ENCODE measurements around the gene PRKAR1B.

PRKAR1B gene

DNA sequence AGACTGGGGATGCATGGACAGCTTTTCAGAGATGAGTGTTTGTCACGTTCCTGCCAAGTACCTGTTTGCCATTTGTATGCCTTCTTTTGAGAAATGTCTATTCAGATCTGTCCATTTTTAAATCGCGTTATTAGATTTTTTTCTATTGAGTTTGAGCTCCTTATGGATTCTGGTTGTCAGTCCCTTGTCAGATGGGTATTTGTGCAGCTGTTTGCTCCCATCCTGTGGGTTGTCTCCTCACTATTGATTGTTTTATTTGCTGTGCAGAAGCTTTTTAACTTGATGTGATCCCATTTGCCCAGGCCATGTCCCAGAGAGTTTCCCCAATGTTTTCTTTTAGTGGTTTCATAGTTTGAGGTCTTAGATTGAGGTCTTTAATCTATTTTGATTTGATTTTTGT lies 5.5 kb upstream of the PRKAR1B start:
- no peak overlapping the region for H3K4me2 ChIP-seq
- H3K27ac ChIP-seq, result no peak overlapping the region
- no peak for TF ChIP-seq Cebpa-rat (IDR thresholded peaks at IDR 0.05)
- H3K27me3 ChIP-seq, result no peaks in the 10 kb centered on the region
- H3K4me1 ChIP-seq, result peaks cover 30% of the 10 kb centered on the region
- no peak overlapping the region for H3K9ac ChIP-seq
- no peak overlapping the region for H3K4me3 ChIP-seq
- peaks cover 76% of the 10 kb centered on the region for H3K36me3 ChIP-seq
- peaks cover 26% of the 10 kb centered on the region for H3K9me3 ChIP-seq
- peaks cover 66% of the 10 kb centered on the region for H4K20me1 ChIP-seq

DNA sequence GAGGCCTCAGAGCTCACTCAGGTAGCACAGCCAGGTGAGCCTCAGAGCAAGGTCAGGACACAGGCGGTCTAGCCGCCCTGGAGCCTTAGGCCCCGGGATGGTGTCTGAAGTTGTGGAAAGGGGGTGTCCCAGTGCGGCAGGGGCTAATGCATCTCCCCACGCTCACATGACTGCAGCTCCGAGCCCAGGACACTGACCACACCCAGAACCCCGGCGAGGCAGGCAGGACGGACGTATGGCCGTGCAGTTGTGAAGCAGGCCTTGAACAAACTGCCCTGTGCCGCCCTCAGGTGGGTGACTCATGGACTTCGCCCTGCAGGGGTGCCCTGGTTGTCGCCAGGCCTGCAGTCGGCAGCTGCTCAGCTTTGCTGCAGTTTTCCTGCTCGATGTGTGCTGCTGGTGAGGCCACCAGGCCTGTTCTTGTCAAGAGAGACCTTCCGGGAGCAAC lies 5.0 kb upstream of the PRKAR1B start:
- no peak for TF ChIP-seq Cebpa-rat (IDR thresholded peaks at IDR 0.05)
- H3K9me3 ChIP-seq, result peaks cover 26% of the 10 kb centered on the region
- H4K20me1 ChIP-seq, result peaks cover 61% of the 10 kb centered on the region
- H3K9ac ChIP-seq, result no peak overlapping the region
- no peaks in the 10 kb centered on the region for H3K27me3 ChIP-seq
- H3K4me3 ChIP-seq, result no peak overlapping the region
- H3K27ac ChIP-seq, result no peak overlapping the region
- H3K4me2 ChIP-seq, result no peak overlapping the region
- peaks cover 73% of the 10 kb centered on the region for H3K36me3 ChIP-seq
- peaks cover 30% of the 10 kb centered on the region for H3K4me1 ChIP-seq

DNA sequence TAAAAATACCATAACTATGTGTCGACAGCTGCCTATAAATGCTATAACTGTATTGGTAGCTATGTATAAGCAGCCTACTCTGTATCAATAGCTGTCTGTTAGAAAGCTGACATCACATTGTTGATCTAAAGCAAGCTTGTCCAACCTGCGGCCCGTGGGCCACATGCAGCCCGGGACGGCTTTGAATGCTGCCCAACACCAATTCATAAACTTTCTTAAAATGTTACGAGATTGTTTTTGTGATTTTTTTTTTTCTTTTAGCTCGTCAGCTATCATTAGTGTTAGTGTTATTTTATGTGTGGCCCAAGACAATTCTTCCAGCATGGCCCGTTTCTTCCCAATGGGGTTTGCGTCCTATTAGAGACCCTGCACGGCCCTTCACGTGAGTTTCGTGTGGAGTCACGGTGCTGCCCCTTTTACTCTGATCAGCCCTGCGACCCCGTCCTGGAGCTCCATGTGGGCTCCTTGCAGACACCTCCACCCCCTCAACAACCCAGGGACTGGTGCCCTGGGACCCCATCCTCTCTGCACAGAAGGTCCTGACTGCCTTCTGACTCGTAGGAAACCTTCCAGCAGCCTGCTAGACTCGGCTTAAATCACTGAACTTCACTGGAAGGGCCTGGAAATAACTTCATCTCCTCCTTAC lies 4.5 kb upstream of the PRKAR1B start:
- H3K36me3 ChIP-seq, result peaks cover 73% of the 10 kb centered on the region
- peaks cover 26% of the 10 kb centered on the region for H3K9me3 ChIP-seq
- TF ChIP-seq Cebpa-rat (IDR thresholded peaks at IDR 0.05), result no peak
- no peak overlapping the region for H3K27ac ChIP-seq
- peaks cover 57% of the 10 kb centered on the region for H4K20me1 ChIP-seq
- no peak overlapping the region for H3K9ac ChIP-seq
- no peak overlapping the region for H3K4me3 ChIP-seq
- no peak overlapping the region for H3K4me2 ChIP-seq
- peaks cover 26% of the 10 kb centered on the region for H3K4me1 ChIP-seq
- H3K27me3 ChIP-seq, result no peaks in the 10 kb centered on the region

DNA sequence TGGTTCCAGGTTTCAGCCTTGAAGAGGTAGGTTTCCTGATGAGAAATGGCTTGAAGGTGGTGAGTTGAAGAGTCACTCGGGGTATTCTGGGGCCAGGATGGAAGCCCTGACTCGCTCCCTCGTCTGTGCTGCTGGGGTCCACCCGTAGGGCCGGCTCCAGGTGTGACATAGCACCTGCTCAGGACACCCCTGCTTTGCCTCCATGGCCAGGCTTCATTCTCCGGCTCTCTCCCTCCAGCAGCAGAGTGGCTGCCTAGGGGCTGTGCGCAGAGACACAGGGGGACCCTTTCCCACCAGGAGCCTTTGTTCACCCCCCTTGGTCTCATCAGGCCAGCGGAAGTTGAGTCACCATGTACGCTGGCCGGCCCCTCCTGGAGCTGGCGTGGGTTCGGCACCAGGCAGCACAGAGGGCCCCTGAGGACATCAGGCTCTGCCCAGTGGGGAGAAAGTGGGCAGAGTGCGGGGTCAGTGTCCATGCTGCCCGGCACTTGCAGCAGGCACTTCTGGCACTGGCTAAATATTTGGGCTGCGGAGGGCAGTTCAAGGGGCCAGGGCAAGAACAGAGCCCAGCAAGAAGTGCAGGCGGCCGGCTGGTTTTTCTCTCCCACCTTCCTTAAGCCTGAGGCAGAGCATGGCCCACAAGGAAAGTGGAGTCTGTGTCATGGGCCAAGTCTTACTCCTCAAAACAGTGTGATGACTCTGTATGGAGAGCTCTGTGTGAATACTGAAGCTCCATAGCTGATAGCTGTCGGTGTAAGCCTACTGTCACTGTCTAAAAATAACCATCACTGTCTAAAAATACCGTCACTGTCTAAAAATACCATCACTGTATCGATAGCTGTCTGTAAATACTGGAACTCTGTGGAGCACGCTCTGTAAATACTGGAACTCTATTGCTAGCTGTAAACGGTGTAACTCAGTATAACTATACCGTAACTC lies 3.7 kb upstream of the PRKAR1B start:
- H3K4me3 ChIP-seq, result no peak overlapping the region

DNA sequence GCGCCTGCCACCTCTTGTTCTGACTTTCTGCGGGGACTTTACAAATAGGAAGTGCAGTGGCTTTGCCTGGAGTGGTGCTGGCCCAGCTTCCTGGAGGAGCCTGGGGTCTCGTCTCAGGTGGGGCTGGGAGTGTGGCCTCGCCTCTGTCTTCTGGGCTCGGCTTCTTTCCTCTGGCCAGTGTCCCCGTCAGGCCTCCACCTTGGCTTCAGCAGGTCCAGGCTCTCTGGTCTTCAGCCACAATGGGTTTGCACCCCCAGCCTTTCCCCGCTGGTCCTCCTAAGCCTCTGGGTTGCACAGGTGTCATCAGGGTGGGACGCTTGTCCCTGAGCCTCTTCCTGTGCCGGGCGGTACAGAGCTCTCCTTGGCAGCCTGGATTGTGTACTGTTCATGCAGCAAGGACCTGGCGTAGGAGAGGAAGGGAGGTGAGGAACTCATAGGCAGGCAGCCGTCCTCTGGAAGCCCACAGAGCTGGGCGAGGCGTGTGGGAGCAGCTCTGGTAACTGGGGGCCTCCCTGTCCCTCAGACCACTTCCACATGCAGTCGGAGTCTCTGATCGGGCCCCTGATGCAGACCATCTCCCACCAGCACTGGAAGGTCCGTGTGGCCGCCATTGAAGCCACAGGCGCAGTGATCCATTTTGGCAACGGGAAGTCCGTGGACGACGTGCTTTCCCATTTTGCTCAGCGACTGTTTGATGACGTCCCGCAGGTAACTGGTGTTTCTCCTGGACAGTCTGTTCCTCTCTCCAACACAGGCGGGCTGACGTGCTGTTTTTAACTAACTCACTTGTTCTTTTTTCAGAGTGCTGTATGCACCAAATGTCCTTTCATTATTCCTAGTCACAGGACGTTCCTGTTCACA lies 2.3 kb upstream of the PRKAR1B start:
- H3K4me3 ChIP-seq, result no peak overlapping the region
- no peak for TF ChIP-seq Cebpa-rat (IDR thresholded peaks at IDR 0.05)
- no peaks in the 10 kb centered on the region for H3K27me3 ChIP-seq
- H3K4me2 ChIP-seq, result 0 out of 2 replicates have a peak overlapping the region, but pooled peaks have one; percentile 89
- H3K9me3 ChIP-seq, result peaks cover 21% of the 10 kb centered on the region
- H4K20me1 ChIP-seq, result peaks cover 52% of the 10 kb centered on the region
- peaks cover 35% of the 10 kb centered on the region for H3K4me1 ChIP-seq
- no peak overlapping the region for H3K27ac ChIP-seq
- no peak overlapping the region for H3K9ac ChIP-seq
- H3K36me3 ChIP-seq, result peaks cover 59% of the 10 kb centered on the region

More for the DNA sequence above, 3.7 kb upstream of the PRKAR1B start:
- Histone ChIP-seq H3K4me1 (peaks cover 28% of the 10 kb centered on the region), H3K9me3 (peaks cover 26% of the 10 kb centered on the region), H3K9ac (no peak overlapping the region), H3K36me3 (peaks cover 72% of the 10 kb centered on the region), H3K27ac (no peak overlapping the region), H3K4me2 (0 out of 2 replicates have a peak overlapping the region, but pooled peaks have one; percentile 12), H4K20me1 (peaks cover 52% of the 10 kb centered on the region), H3K27me3 (no peaks in the 10 kb centered on the region)
- no peak for TF ChIP-seq Cebpa-rat (IDR thresholded peaks at IDR 0.05)

DNA sequence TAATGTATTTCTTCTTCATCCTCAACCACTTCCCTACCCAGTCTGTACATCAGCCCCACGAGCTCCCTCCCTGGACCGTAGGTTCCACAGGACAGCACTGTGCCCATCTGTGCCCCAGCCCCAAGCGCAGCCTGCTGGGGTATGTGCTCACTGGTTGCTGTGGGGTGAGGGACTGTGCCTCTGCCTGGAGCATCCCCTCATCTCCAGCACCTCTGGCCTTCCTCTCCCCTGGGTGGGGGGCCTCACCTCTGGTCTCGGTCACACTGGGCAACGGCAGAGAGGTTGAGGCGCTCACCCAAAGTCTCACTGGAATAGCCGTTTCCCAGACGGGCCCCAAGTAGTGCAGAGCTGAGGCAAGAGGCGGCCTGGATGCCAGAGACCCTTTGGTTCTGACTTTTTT lies 1.5 kb upstream of the PRKAR1B start:
- Histone ChIP-seq H3K9ac (no peak overlapping the region), H3K36me3 (peaks cover 59% of the 10 kb centered on the region), H3K4me3 (no peak overlapping the region), H3K27ac (no peak overlapping the region), H4K20me1 (peaks cover 52% of the 10 kb centered on the region), H3K4me1 (peaks cover 42% of the 10 kb centered on the region), H3K9me3 (peaks cover 21% of the 10 kb centered on the region), H3K27me3 (no peaks in the 10 kb centered on the region), H3K4me2 (peak overlapping the region; percentile 89)
- no peak for TF ChIP-seq Cebpa-rat (IDR thresholded peaks at IDR 0.05)

DNA sequence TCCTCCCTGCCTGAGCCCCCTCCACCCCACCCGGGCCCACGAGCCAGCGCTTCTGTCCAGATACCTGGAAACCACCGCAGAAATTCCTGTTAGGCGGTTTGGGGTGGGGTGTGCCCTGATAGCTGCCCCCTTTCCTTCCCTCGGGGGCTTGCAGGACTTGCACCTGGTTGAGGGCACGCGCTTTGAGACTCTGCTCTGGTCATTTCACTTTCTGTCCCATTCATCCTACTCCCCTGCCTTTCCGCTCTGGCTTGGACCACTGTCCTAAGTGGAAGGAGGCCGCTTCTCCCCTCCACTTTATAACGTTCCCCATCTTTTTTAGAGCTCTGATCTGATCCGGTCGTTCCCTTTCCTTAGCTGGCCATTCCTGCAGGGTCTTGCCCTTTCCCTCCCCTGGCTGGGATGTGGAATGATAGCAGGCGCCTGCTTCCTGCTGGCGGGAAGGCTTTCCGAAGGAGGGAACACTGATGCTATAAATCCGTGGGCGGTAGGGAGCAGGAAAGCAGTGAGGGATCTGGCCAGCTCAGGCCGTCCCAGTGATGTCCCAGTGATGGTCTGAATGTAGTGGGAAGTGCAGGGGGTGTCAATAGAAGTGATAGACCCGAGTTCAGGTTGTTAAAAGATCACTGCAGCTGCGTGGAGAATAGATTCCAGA lies 852 bp upstream of the PRKAR1B start:
- H3K4me3 ChIP-seq, result peak overlapping the region; percentile 99
- H4K20me1 ChIP-seq, result peaks cover 45% of the 10 kb centered on the region
- peaks cover 59% of the 10 kb centered on the region for H3K36me3 ChIP-seq
- peak overlapping the region; percentile 54; the same call in 1 of the 2 replicates for H3K9ac ChIP-seq
- H3K9me3 ChIP-seq, result peaks cover 23% of the 10 kb centered on the region
- H3K27me3 ChIP-seq, result no peaks in the 10 kb centered on the region
- no peak for TF ChIP-seq Cebpa-rat (IDR thresholded peaks at IDR 0.05)
- H3K27ac ChIP-seq, result 0 out of 2 replicates have a peak overlapping the region, but pooled peaks have one; percentile 35
- H3K4me2 ChIP-seq, result peak overlapping the region; percentile 89
- peaks cover 49% of the 10 kb centered on the region for H3K4me1 ChIP-seq

DNA sequence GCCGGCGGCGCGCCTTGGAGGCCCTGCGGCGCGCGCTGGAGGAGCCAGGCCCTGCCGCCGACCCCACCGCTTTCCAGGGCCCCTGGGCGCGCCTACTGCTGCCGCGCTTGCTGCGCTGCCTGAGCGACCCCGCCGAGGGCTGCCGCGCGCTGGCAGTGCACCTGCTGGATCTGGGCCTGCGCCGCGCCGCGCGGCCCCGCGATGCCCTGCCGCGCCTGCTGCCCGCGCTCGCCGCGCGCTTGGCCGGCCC lies 302 bp downstream of the PRKAR1B start:
- H4K20me1 ChIP-seq, result peaks cover 34% of the 10 kb centered on the region
- H3K4me1 ChIP-seq, result peaks cover 51% of the 10 kb centered on the region
- no peak for TF ChIP-seq Cebpa-rat (IDR thresholded peaks at IDR 0.05)
- peak overlapping the region; percentile 96 for H3K4me2 ChIP-seq
- H3K9me3 ChIP-seq, result peaks cover 35% of the 10 kb centered on the region
- peaks cover 58% of the 10 kb centered on the region for H3K36me3 ChIP-seq
- peak overlapping the region; percentile 99 for H3K4me3 ChIP-seq
- no peaks in the 10 kb centered on the region for H3K27me3 ChIP-seq
- H3K9ac ChIP-seq, result peak overlapping the region; percentile 90
- H3K27ac ChIP-seq, result peak overlapping the region; percentile 92

Measured in BLaER1 (cell line).